ENCODE data around the gene GIMAP7.

DNA sequence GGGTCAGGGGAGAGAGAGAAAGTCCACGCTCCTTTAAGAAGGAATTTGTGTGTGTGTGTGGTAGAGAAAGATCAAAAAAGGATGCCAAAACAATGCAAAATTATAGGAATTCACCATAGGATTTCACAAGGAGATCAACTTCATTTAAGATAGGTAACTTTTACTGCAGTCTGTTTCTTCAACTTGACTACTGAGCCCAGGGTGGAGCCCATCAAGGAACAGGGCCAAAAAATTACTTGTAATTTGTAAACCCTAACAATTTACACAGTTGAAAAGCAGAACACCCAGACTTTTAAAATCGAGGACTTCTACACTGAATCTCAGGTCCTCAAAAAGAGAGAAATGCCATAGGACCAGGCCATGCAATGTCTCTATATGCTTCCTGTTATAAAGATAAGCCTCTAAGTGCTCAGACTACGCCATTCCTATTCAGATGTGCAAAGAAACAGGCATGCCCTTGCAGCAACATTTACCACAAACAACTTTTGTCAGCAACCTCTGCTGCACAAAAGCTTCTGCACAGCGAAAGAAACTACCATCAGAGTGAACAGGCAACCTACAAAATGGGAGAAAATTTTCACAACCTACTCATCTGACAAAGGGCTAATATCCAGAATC lies 42.0 kb downstream of the GIMAP7 start:
- TF ChIP-seq, protein P1, sequence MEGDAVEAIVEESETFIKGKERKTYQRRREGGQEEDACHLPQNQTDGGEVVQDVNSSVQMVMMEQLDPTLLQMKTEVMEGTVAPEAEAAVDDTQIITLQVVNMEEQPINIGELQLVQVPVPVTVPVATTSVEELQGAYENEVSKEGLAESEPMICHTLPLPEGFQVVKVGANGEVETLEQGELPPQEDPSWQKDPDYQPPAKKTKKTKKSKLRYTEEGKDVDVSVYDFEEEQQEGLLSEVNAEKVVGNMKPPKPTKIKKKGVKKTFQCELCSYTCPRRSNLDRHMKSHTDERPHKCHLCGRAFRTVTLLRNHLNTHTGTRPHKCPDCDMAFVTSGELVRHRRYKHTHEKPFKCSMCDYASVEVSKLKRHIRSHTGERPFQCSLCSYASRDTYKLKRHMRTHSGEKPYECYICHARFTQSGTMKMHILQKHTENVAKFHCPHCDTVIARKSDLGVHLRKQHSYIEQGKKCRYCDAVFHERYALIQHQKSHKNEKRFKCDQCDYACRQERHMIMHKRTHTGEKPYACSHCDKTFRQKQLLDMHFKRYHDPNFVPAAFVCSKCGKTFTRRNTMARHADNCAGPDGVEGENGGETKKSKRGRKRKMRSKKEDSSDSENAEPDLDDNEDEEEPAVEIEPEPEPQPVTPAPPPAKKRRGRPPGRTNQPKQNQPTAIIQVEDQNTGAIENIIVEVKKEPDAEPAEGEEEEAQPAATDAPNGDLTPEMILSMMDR (IDR thresholded peaks at IDR 0.05): no peak
- no peak for TF ChIP-seq EZH2 (IDR thresholded peaks at IDR 0.05; ENCODE audit: borderline replicate concordance, insufficient read depth, low read depth, low read length, poor library complexity, severe bottlenecking)
